AG04450 (cell line): Measurements from ENCODE around the gene PLPPR1. TPM values are rescaled to one million over a fixed set of nuclear protein-coding genes. Genes with fewer than 3 reads are reported as not detected.

Experiments used
- CTCF ChIA-PET: fragments of 300-600, 350-600 bp; formaldehyde crosslinking; extraction: SDS; loops from one replicate; lab custom pipeline; 2022; ENCODE audit warnings: antibody characterized with exemption, inconsistent platforms; lab: Charles Lee
- POLR2A ChIA-PET: fragments of 350-600 bp; formaldehyde crosslinking; extraction: SDS; loops from one replicate; lab custom pipeline; 2021; ENCODE audit warnings: antibody characterized with exemption, inconsistent platforms; lab: Yijun Ruan, JAX
- DNase-seq: peaks from one replicate; pipeline ENCODE4 v3.0.0-alpha.2; 2011; ENCODE audit warnings: low read depth, low spot score
- H3K27ac ChIP-seq: one replicate; pipeline ENCODE4 v1.5.1; 2012; ENCODE audit warnings: low read depth, low read length, control low read depth
- H3K27me3 ChIP-seq: one replicate; pipeline ENCODE4 v1.6.0; 2012; ENCODE audit warnings: low read length; ENCODE audit not compliant: control insufficient read depth, insufficient read depth
- H3K4me3 ChIP-seq: 2 replicates; pipeline ENCODE4 v1.5.1; 2011; ENCODE audit warnings: mild to moderate bottlenecking, low read depth, low read length, control low read depth
- H3K9me3 ChIP-seq: 2 replicates; pipeline ENCODE4 v1.5.1; 2012; ENCODE audit warnings: low read length; ENCODE audit not compliant: control insufficient read depth, insufficient read depth
- polyA plus RNA-seq: library from polyadenylated mRNA; depleted of rRNA; stranded (reverse); fragments of >200 nt; gene quantifications from 2 replicates; pipeline ENCODE4 v1.2.3, GENCODE V29; 2011
- TF ChIP-seq, protein P1 (sequence below): IDR thresholded peaks from 2 replicates; pipeline ENCODE4 v1.5.1; 2011; ENCODE audit warnings: low read depth, low read length, control low read depth, inconsistent platforms

Gene PLPPR1
- polyA plus RNA-seq, 1 experiment, result not detected

DNA sequence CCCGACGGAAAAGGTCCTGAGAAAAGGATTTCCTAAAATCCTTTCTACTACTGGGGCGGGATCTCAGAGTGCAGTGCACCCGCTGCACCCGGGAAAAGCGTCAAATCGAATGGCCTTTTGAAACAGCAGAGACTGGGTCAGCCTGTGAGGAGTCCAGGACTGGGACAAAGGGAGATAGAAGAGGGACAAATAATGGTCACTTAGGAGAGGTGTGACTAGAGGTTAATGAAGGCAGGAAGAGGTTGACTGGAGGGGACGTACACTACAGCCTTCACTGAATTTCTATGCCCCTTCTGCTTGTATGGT lies 1.5 kb downstream of the PLPPR1 start:
- Histone ChIP-seq H3K27ac (no peak overlapping the region), H3K9me3 (peaks cover 9% of the 10 kb centered on the region; the same call in 1 of the 2 replicates), H3K4me3 (no peak overlapping the region), H3K27me3 (peaks cover 6% of the 10 kb centered on the region)
- no peak for DNase-seq
- TF ChIP-seq, protein P1, sequence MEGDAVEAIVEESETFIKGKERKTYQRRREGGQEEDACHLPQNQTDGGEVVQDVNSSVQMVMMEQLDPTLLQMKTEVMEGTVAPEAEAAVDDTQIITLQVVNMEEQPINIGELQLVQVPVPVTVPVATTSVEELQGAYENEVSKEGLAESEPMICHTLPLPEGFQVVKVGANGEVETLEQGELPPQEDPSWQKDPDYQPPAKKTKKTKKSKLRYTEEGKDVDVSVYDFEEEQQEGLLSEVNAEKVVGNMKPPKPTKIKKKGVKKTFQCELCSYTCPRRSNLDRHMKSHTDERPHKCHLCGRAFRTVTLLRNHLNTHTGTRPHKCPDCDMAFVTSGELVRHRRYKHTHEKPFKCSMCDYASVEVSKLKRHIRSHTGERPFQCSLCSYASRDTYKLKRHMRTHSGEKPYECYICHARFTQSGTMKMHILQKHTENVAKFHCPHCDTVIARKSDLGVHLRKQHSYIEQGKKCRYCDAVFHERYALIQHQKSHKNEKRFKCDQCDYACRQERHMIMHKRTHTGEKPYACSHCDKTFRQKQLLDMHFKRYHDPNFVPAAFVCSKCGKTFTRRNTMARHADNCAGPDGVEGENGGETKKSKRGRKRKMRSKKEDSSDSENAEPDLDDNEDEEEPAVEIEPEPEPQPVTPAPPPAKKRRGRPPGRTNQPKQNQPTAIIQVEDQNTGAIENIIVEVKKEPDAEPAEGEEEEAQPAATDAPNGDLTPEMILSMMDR, result no peak
- CTCF ChIA-PET, result no interaction called here
- POLR2A ChIA-PET, result no interaction called here

DNA sequence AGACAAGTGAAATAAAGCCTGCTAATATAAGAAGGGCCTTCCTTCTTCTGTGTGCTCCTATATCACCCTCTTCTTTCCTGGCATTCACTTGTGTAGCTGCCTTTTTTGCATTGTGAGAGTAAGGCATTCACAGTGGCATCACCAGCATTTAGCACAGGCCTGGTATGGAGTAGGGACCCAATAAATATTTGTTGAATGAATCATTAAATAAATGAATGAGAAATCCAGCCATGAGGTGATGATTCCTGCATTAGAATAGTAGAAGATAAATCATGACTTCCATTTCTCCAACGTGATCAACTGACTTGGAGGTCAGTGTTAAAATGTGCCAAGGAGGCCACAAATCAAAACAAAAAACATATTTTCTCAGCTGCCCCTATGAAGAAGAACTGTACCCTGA lies 3.9 kb downstream of the PLPPR1 start:
- ChIA-PET CTCF (no interaction called here), POLR2A (no interaction called here)
- Histone ChIP-seq H3K27me3 (peaks cover 6% of the 10 kb centered on the region), H3K4me3 (no peak overlapping the region), H3K27ac (no peak overlapping the region), H3K9me3 (peaks cover 9% of the 10 kb centered on the region; the same call in 1 of the 2 replicates)
- TF ChIP-seq, protein P1, result no peak
- no peak for DNase-seq

DNA sequence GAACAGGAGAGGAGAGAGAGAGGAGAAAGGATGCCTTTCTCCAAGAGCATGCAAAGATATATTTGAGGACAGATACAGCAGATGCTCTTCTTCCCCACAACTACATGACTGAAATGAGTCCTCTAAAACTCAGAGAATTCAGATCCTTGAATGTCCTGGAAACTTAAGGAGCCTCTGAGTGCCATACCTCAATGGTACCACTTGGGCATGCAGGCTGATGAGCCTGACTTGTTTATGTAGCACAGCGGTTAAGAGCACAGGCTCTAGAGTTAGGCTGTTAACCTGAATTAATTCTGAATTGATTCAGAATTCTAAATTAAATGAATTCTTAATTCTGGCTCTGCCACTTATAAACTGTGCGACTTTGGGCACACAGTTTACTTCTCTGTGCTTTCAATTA lies 5.7 kb downstream of the PLPPR1 start:
- TF ChIP-seq, protein P1, result no peak

DNA sequence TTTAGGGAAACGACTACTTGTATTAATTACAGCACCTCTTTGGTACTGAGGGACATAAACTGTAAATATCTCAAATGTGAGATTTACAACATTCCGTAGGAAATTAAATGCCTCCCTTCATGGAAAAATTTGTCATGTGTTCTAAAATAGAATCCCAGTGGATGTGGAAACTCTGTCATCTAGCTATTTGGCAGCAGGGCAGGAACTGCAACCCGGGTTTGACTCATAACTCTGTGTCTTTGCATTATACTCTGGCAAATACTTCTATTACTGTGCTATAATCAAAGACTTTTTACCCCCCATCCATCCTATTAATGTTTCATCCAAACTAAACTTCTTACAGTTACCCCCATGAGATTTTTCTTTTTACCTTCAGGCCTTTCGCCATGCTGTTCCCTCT lies 6.6 kb downstream of the PLPPR1 start:
- CTCF ChIA-PET, result no interaction called here
- H3K4me3 ChIP-seq, result no peak overlapping the region
- no peak overlapping the region for H3K27ac ChIP-seq
- no peaks in the 10 kb centered on the region for H3K9me3 ChIP-seq
- DNase-seq, result no peak
- peaks cover under 1% of the 10 kb centered on the region for H3K27me3 ChIP-seq
- POLR2A ChIA-PET, result no interaction called here
- TF ChIP-seq, protein P1, result no peak

More for the DNA sequence above, 5.7 kb downstream of the PLPPR1 start:
- POLR2A ChIA-PET, result no interaction called here
- H3K27me3 ChIP-seq, result peaks cover 4% of the 10 kb centered on the region
- no peak for DNase-seq
- H3K27ac ChIP-seq, result no peak overlapping the region
- peaks cover 3% of the 10 kb centered on the region; the same call in 1 of the 2 replicates for H3K9me3 ChIP-seq
- H3K4me3 ChIP-seq, result no peak overlapping the region
- CTCF ChIA-PET, result no interaction called here

DNA sequence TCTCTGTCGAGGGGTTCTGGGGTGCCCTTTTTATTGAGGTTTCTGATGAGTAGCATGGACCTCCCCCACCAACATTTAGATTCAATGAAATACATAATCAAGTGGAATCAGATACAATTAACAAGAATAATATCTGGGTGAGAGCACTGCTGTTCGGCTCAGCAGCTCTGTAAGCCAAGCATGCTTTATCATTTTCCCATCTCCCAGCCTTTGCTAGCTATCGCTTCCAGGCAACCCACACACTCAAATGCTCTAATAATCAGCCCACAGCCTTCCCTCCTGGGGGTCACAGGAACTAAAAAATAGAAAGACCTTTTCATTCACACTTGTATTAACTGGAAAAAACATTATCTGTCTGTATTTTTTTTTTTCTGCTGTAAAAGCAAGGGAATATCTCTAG lies 8.9 kb downstream of the PLPPR1 start:
- no peak overlapping the region for H3K4me3 ChIP-seq
- no peak overlapping the region for H3K27ac ChIP-seq
- POLR2A ChIA-PET, result no interaction called here
- TF ChIP-seq, protein P1, result no peak
- DNase-seq, result no peak
- CTCF ChIA-PET, result no interaction called here
- H3K9me3 ChIP-seq, result no peaks in the 10 kb centered on the region
- H3K27me3 ChIP-seq, result no peaks in the 10 kb centered on the region
